ENCODE data around the gene MKNK2. TPM values are rescaled to one million over a fixed set of nuclear protein-coding genes. Genes with fewer than 3 reads are reported as not detected.
A peak's percentile ranks its signal among the peaks of the same experiment; 100 is the strongest.

The MKNK2 gene
- total and polyA plus RNA-seq, 2 of the 13 experiments (the other 11 are each of a cell fraction or from before 2014, with no cell fraction given): 44.9 to 112 TPM

GRCh38 chr19:2100719-2101061, 49.6 kb upstream of the MKNK2 start:
- no peak overlapping the region for H3K27ac ChIP-seq (ENCODE audit: extremely low read length, insufficient read depth, low read length)
- no peaks in the 10 kb centered on the region for H3K27me3 ChIP-seq (ENCODE audit: control insufficient read depth in 1 of 2, insufficient read depth in 2 of 2, low read length in 2 of 2)
- H3K4me2 ChIP-seq (ENCODE audit: low read depth, low read length): no peak overlapping the region
- no peak overlapping the region for H2AFZ ChIP-seq (ENCODE audit: low read length)
- no peak overlapping the region for H3K4me3 ChIP-seq (replicated peaks in 1 of 3; ENCODE audit: insufficient read depth in 1 of 3, low read depth in 2 of 3, low read length in 3 of 3)
- intact Hi-C loops (cut with micrococcal nuclease; ENCODE audit: unreplicated experiment): no loop called here
- peaks cover 4% of the 10 kb centered on the region; the same call in 1 of the 2 replicates for H3K9me3 ChIP-seq (ENCODE audit: low read length)
- BruUV-seq (replicated peaks): no TSS peak
- no peak for TF ChIP-seq ZNF770 (CRISPR knock-in tag; IDR thresholded peaks at IDR 0.05)
- POLR2A ChIA-PET: no interaction called here
- CTCF ChIA-PET (ENCODE audit: low intra/inter-chr PET ratio, low total read pairs): no interaction called here
- peaks cover 11% of the 10 kb centered on the region; the same call in 1 of the 2 replicates for H4K20me1 ChIP-seq (ENCODE audit: insufficient read depth, low read length)
- FAIRE-seq: no peak
- in situ Hi-C loops (cut with HindIII; ENCODE audit: extremely low pct_ligation_motif_present, low pct_unique_long_range_greater_than_20kb): no loop called here
- no peak for DNase-seq (ENCODE audit: low spot score)
- 100% methylated on average over 6 of the region's 11 CpGs for WGBS (ENCODE audit: low lambda C conversion rate)
- peaks cover 20 to 27% of the 10 kb centered on the region in 2 experiments for H3K36me3 ChIP-seq (replicated peaks in 1 of 2; ENCODE audit: control insufficient read depth in 1 of 2, insufficient read depth in 2 of 2, low read length in 2 of 2)
- peaks cover 28% of the 10 kb centered on the region for H3K4me1 ChIP-seq (ENCODE audit: insufficient read depth, low read length)
- H3K79me2 ChIP-seq (ENCODE audit: insufficient read depth, low read length): peaks cover 8% of the 10 kb centered on the region
- no peak overlapping the region for H3K9ac ChIP-seq (ENCODE audit: insufficient read depth, low read depth, low read length)
- ATAC-seq: no peak

GRCh38 chr19:2099937-2100718, 49.1 kb upstream of the MKNK2 start:
- DNase-seq (ENCODE audit: low spot score) (no peak), FAIRE-seq (no peak), ATAC-seq (no peak)
- Histone ChIP-seq H3K36me3 (replicated peaks in 1 of 2; ENCODE audit: control insufficient read depth in 1 of 2, insufficient read depth in 2 of 2, low read length in 2 of 2) (peaks cover 19 to 27% of the 10 kb centered on the region in 2 experiments), H4K20me1 (ENCODE audit: insufficient read depth, low read length) (peaks cover 11% of the 10 kb centered on the region; the same call in 1 of the 2 replicates), H3K79me2 (ENCODE audit: insufficient read depth, low read length) (peaks cover 9% of the 10 kb centered on the region), H3K9me3 (ENCODE audit: low read length) (no peaks in the 10 kb centered on the region), H3K27ac (ENCODE audit: extremely low read length, insufficient read depth, low read length) (no peak overlapping the region), H3K9ac (ENCODE audit: insufficient read depth, low read depth, low read length) (no peak overlapping the region), H3K4me2 (ENCODE audit: low read depth, low read length) (no peak overlapping the region), H2AFZ (ENCODE audit: low read length) (no peak overlapping the region), H3K27me3 (ENCODE audit: control insufficient read depth in 1 of 2, insufficient read depth in 2 of 2, low read length in 2 of 2) (no peaks in the 10 kb centered on the region), H3K4me1 (ENCODE audit: insufficient read depth, low read length) (peaks cover 31% of the 10 kb centered on the region), H3K4me3 (replicated peaks in 1 of 3; ENCODE audit: insufficient read depth in 1 of 3, low read depth in 2 of 3, low read length in 3 of 3) (no peak overlapping the region)
- TF ChIP-seq ZNF576 (CRISPR knock-in tag; IDR thresholded peaks at IDR 0.05) (no peak), PTBP1 (IDR thresholded peaks at IDR 0.05; ENCODE audit: low read depth, low read length, poor library complexity, severe bottlenecking) (no peak), POLR2G (IDR thresholded peaks at IDR 0.05; ENCODE audit: low read depth, low read length) (peak; percentile 42; the same call in 1 of the 2 replicates), PATZ1 (CRISPR knock-in tag; IDR thresholded peaks at IDR 0.05) (no peak), TRIM22 (IDR thresholded peaks at IDR 0.05) (no peak), ZNF746 (CRISPR knock-in tag; IDR thresholded peaks at IDR 0.05) (no peak), AGO2 (optimal IDR thresholded peaks at IDR 0.05; ENCODE audit: low read depth, low read length) (peak; percentile 95), ZNF768 (CRISPR knock-in tag; IDR thresholded peaks at IDR 0.05) (0 out of 2 replicates have a peak, but pooled peaks have one; percentile 11), KDM4B (CRISPR knock-in tag; IDR thresholded peaks at IDR 0.05) (no peak), ZNF570 (CRISPR knock-in tag; IDR thresholded peaks at IDR 0.05; ENCODE audit: borderline replicate concordance) (no peak)
- in situ Hi-C loops (cut with HindIII; ENCODE audit: extremely low pct_ligation_motif_present, low pct_unique_long_range_greater_than_20kb): no loop called here
- BruUV-seq (replicated peaks): no TSS peak
- intact Hi-C loops (cut with micrococcal nuclease; ENCODE audit: unreplicated experiment): no loop called here
- ChIA-PET POLR2A (no interaction called here), CTCF (ENCODE audit: low intra/inter-chr PET ratio, low total read pairs) (no interaction called here)
- WGBS (ENCODE audit: low lambda C conversion rate): 95% methylated on average over 27 of the region's 39 CpGs

Measured in HepG2 (cell line).